ENCODE data around the gene FOXD1. TPM values are rescaled to one million over a fixed set of nuclear protein-coding genes. Genes with fewer than 3 reads are reported as not detected.
A peak's percentile ranks its signal among the peaks of the same experiment; 100 is the strongest.

Gene FOXD1
- polyA plus RNA-seq, 1 donor (not counting 4 experiments of a cell fraction or from before 2014, with no cell fraction given): 7.0 TPM

DNA sequence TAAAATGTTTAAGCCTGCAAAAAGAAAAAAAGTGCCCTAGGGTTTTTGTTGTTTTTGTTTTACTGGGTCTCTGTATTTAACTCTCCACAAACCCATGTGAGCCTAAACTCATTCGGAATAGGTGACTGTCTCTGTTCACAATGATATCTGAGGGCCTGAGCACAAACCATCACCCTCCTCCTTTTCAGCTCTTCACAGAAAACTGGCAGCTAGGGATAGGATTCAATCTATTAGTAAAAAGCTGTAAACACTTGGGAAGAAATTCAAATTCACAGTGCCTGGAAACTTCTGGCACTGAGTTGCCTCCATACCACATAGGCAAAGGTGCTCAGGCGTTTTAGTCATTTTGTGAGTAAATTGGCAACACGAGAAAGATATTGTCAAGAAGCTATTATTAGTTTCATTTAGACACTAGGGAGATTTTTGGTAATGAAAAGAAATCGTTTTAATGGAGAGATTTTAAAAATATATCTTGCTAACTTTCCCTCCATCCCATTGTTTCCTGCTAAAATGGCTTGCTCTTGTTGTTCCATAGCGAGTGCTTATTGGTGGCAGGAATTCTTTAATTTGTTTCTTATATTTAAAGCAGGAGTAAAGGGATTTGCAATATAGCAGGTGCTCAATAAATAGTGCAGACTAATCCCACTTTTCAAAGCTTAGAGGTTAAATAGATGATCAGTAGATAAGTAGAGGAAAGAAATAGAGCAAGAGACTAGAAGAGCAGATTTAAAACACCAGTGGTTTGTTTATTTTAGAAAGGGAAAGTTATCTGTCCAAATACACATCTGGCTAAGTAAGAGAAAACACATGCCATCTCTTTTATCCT lies 9.7 kb downstream of the FOXD1 start:
- TF ChIP-seq EZH2 (IDR thresholded peaks at IDR 0.05; ENCODE audit: low read length): no peak
- TF ChIP-seq, protein P1, sequence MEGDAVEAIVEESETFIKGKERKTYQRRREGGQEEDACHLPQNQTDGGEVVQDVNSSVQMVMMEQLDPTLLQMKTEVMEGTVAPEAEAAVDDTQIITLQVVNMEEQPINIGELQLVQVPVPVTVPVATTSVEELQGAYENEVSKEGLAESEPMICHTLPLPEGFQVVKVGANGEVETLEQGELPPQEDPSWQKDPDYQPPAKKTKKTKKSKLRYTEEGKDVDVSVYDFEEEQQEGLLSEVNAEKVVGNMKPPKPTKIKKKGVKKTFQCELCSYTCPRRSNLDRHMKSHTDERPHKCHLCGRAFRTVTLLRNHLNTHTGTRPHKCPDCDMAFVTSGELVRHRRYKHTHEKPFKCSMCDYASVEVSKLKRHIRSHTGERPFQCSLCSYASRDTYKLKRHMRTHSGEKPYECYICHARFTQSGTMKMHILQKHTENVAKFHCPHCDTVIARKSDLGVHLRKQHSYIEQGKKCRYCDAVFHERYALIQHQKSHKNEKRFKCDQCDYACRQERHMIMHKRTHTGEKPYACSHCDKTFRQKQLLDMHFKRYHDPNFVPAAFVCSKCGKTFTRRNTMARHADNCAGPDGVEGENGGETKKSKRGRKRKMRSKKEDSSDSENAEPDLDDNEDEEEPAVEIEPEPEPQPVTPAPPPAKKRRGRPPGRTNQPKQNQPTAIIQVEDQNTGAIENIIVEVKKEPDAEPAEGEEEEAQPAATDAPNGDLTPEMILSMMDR (optimal IDR thresholded peaks at IDR 0.05 in 1 of 3, IDR thresholded peaks at IDR 0.05 in 1 of 3, conservative IDR thresholded peaks at IDR 0.05 in 1 of 3; ENCODE audit: extremely low read depth in 1 of 3, insufficient read depth in 2 of 3, low read length in 3 of 3): no peak
- H3K27ac ChIP-seq (ENCODE audit: control insufficient read depth, insufficient read depth, low read length): no peak overlapping the region
- no peak overlapping the region for H3K4me3 ChIP-seq (ENCODE audit: control insufficient read depth in 2 of 3, extremely low read depth in 1 of 3, insufficient read depth in 2 of 3, low read depth in 1 of 3, low read length in 3 of 3)
- DNase-seq (ENCODE audit: low read depth, low spot score) (no peak), FAIRE-seq (no peak)
- H3K4me2 ChIP-seq (ENCODE audit: control insufficient read depth, extremely low read depth, insufficient read depth, low read depth, low read length): no peak overlapping the region
- H3K9me1 ChIP-seq (ENCODE audit: control insufficient read depth, extremely low read depth, insufficient read depth, low read length): no peaks in the 10 kb centered on the region
- H4K20me1 ChIP-seq (ENCODE audit: control insufficient read depth, extremely low read depth, insufficient read depth, low read length): no peaks in the 10 kb centered on the region
- H3K4me1 ChIP-seq (ENCODE audit: control insufficient read depth, extremely low read depth, insufficient read depth, low read length): peaks cover 21% of the 10 kb centered on the region
- no peaks in the 10 kb centered on the region for H3K36me3 ChIP-seq (ENCODE audit: control insufficient read depth in 2 of 2, extremely low read depth in 1 of 2, insufficient read depth in 2 of 2, low read length in 2 of 2)
- dilution Hi-C loops (cut with MboI; ENCODE audit: extremely low pct_ligation_motif_present, low sequenced_read_pairs): no loop called here
- no peaks in the 10 kb centered on the region for H3K9me3 ChIP-seq (ENCODE audit: control insufficient read depth, low read depth, low read length)
- H3K79me2 ChIP-seq (ENCODE audit: control insufficient read depth, insufficient read depth, low read length): no peaks in the 10 kb centered on the region
- peaks cover 23% of the 10 kb centered on the region for H3K27me3 ChIP-seq (ENCODE audit: control insufficient read depth, extremely low read depth, insufficient read depth, low read length)
- H3K9ac ChIP-seq (ENCODE audit: control insufficient read depth, extremely low read depth, insufficient read depth, low read length): no peak overlapping the region
- no peak overlapping the region for H2AFZ ChIP-seq (ENCODE audit: control insufficient read depth, low read length)

DNA sequence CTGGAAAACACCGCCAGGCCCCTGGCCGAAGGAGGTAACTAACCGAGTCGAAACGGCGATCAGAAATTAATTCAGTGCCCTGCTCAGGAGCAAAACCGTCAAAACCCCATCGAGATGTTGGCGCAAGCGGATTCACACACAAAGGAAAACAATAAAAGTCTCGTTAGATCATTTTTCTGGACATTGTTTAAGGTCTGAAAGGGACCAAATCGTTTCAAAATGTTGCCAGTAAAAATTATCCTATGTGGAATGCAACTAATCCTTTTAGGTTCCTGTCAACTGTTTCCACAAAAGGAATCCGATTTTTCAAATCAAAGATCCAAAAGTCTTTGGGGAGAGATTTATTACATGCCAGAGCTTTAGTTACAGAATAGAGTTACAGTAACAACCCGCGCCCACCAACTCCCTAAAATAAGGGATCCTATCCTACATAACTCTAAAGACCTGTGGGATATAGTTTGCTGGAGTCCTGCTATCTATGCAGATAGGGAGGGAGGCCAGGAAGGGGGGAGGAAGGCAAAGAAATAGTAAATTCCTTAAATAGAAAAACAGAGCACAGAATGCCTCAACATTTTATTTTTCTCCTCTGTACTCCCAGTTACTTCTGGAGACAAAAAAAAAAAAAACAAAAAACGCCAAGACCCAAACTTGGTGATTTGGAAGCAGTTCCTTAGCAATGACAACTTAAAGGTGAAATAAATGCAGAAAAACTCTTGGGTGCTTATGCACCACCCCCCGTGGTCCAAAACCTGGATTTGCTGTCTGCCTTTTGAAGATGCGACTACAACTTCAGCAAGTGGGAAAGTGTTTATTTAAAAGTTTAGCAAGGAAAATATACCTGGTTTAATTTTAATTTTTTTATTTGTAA lies 10.6 kb downstream of the FOXD1 start:
- Histone ChIP-seq H4K20me1 (ENCODE audit: control insufficient read depth, extremely low read depth, insufficient read depth, low read length) (no peaks in the 10 kb centered on the region), H2AFZ (ENCODE audit: control insufficient read depth, low read length) (peak overlapping the region; percentile 78), H3K27me3 (ENCODE audit: control insufficient read depth, extremely low read depth, insufficient read depth, low read length) (peaks cover 22% of the 10 kb centered on the region), H3K9me1 (ENCODE audit: control insufficient read depth, extremely low read depth, insufficient read depth, low read length) (no peaks in the 10 kb centered on the region), H3K4me1 (ENCODE audit: control insufficient read depth, extremely low read depth, insufficient read depth, low read length) (peaks cover 21% of the 10 kb centered on the region), H3K79me2 (ENCODE audit: control insufficient read depth, insufficient read depth, low read length) (no peaks in the 10 kb centered on the region), H3K4me3 (ENCODE audit: control insufficient read depth in 2 of 3, extremely low read depth in 1 of 3, insufficient read depth in 2 of 3, low read depth in 1 of 3, low read length in 3 of 3) (peak overlapping the region in 2 of 3 experiments; percentile 47), H3K9ac (ENCODE audit: control insufficient read depth, extremely low read depth, insufficient read depth, low read length) (peak overlapping the region; percentile 69), H3K4me2 (ENCODE audit: control insufficient read depth, extremely low read depth, insufficient read depth, low read depth, low read length) (peak overlapping the region; percentile 94), H3K27ac (ENCODE audit: control insufficient read depth, insufficient read depth, low read length) (peak overlapping the region; percentile 38), H3K36me3 (ENCODE audit: control insufficient read depth in 2 of 2, extremely low read depth in 1 of 2, insufficient read depth in 2 of 2, low read length in 2 of 2) (no peaks in the 10 kb centered on the region), H3K9me3 (ENCODE audit: control insufficient read depth, low read depth, low read length) (no peaks in the 10 kb centered on the region)
- DNase-seq (ENCODE audit: low read depth, low spot score): no peak
- dilution Hi-C loops (cut with MboI; ENCODE audit: extremely low pct_ligation_motif_present, low sequenced_read_pairs): no loop called here
- peak; percentile 48 for FAIRE-seq
- TF ChIP-seq EZH2 (IDR thresholded peaks at IDR 0.05; ENCODE audit: low read length): no peak
- TF ChIP-seq, protein P1 (optimal IDR thresholded peaks at IDR 0.05 in 1 of 3, IDR thresholded peaks at IDR 0.05 in 1 of 3, conservative IDR thresholded peaks at IDR 0.05 in 1 of 3; ENCODE audit: extremely low read depth in 1 of 3, insufficient read depth in 2 of 3, low read length in 3 of 3): no peak

Measured in keratinocyte (primary cell).